HCT116 (cell line): ENCODE data around the gene ZBTB6. TPM values are rescaled to one million over a fixed set of nuclear protein-coding genes. Genes with fewer than 3 reads are reported as not detected.

Experiments used
- ATAC-seq: fragments of 200-7000 bp; cut with Tn5 transposase; 2 replicates; pipeline ENCODE4 v1.9.1; 2020; ENCODE audit warnings: mild to moderate bottlenecking, moderate library complexity
- BruUV-seq: library from RNA; stranded (reverse); fragments of 400-500 nt; replicated peaks from 2 replicates; lab custom pipeline; 2021; lab: Mats Ljungman, UMichigan
- CTCF ChIA-PET: fragments of 300-600 bp; sonication (Branson Sonifier 250); formaldehyde crosslinking; loops from one replicate; lab custom pipeline; 2021; ENCODE audit warnings: antibody characterized with exemption; lab: Charles Lee
- POLR2A ChIA-PET: fragments of 300-600, 350-600 bp; sonication (Branson Sonifier 250); formaldehyde crosslinking; loops from one replicate; lab custom pipeline; 2021; ENCODE audit warnings: antibody characterized with exemption; lab: Charles Lee
- RAD21 ChIA-PET, 2 experiments: fragments of 300-600 bp; sonication (Branson Sonifier 250); formaldehyde crosslinking; loops; one replicate each; lab custom pipeline; 2023; ENCODE audit warnings: low total read pairs in 2 of 2; ENCODE audit not compliant: uncharacterized antibody in 2 of 2, unreplicated experiment in 2 of 2, low non-redundant PET in 1 of 2; lab: Charles Lee
- DNase-seq: peaks from one replicate; pipeline ENCODE4 v3.0.0-alpha.2; 2010; ENCODE audit warnings: low read depth, low spot score
- H2AFZ ChIP-seq: fragments of 200-600 bp; shearing (Covaris generic), sonication (generic); 2 replicates; pipeline ENCODE4 v1.6.1; 2017; ENCODE audit warnings: low read depth, mixed run types, mixed read lengths, antibody characterized with exemption, low read length; ENCODE audit not compliant: poor library complexity, severe bottlenecking
- H3K27ac ChIP-seq: 2 replicates; pipeline ENCODE4 v1.5.1; 2012; ENCODE audit warnings: low read depth, low read length
- H3K27me3 ChIP-seq: fragments of 200-600 bp; sonication (generic); 2 replicates; pipeline ENCODE4 v1.6.1; 2016; ENCODE audit warnings: mixed run types, low read length, mixed read lengths; ENCODE audit not compliant: insufficient read depth
- H3K36me3 ChIP-seq, 2 experiments: fragments of 200-500 bp in 1 of 2; fragments of 200-600 bp in 1 of 2; sonication (Bioruptor generic) in 1 of 2; sonication (generic) in 1 of 2; 2 replicates each; pipeline versions ENCODE4 v1.5.1 to v1.6.1; 2014 to 2016; ENCODE audit warnings: low read length in 2 of 2, inconsistent platforms in 1 of 2, mixed read lengths in 1 of 2, mixed run types in 1 of 2; ENCODE audit not compliant: insufficient read depth in 2 of 2, control insufficient read depth in 1 of 2
- H3K4me1 ChIP-seq, 2 experiments: fragments of 200-600 bp in 1 of 2; sonication (generic) in 1 of 2; 2 replicates each; pipeline versions ENCODE4 v1.5.1 to v1.6.1; 2012 to 2017; ENCODE audit warnings: low read length in 2 of 2, inconsistent platforms in 1 of 2, mild to moderate bottlenecking in 1 of 2, mixed read lengths in 1 of 2, mixed run types in 1 of 2, moderate library complexity in 1 of 2; ENCODE audit not compliant: insufficient read depth in 2 of 2, control insufficient read depth in 1 of 2
- H3K4me2 ChIP-seq: fragments of 200-600 bp; sonication (generic); 2 replicates; pipeline ENCODE4 v1.6.1; 2017; ENCODE audit warnings: mixed run types, low read length, mixed read lengths
- H3K4me3 ChIP-seq, 2 experiments: fragments of 200-600 bp in 1 of 2; sonication (generic) in 1 of 2; replicated peaks in 1 of 2; 2 replicates each; pipeline ENCODE4 v1.5.1; 2011 to 2016; ENCODE audit warnings: low read length in 2 of 2, control low read depth in 1 of 2, low read depth in 1 of 2, mild to moderate bottlenecking in 1 of 2, mixed read lengths in 1 of 2, mixed run types in 1 of 2
- H3K79me2 ChIP-seq: fragments of 200-600 bp; sonication (generic); 2 replicates; pipeline ENCODE4 v1.6.1; 2017; ENCODE audit warnings: mild to moderate bottlenecking, mixed run types, low read length, moderate library complexity, mixed read lengths; ENCODE audit not compliant: insufficient read depth
- H3K9ac ChIP-seq: fragments of 200-600 bp; sonication (generic); 2 replicates; pipeline ENCODE4 v1.6.1; 2016; ENCODE audit warnings: low read length, mixed read lengths
- H3K9me2 ChIP-seq: fragments of 200-600 bp; sonication (generic), shearing (Covaris generic); 2 replicates; pipeline ENCODE4 v1.6.1; 2017; ENCODE audit warnings: mixed run types, mild to moderate bottlenecking, moderate library complexity; ENCODE audit not compliant: insufficient read depth
- H3K9me3 ChIP-seq, 2 experiments: fragments of 200-500 bp in 1 of 2; fragments of 200-600 bp in 1 of 2; sonication (Bioruptor generic) in 1 of 2; sonication (generic) in 1 of 2; 2 replicates each; pipeline ENCODE4 v1.6.1; 2014 to 2017; ENCODE audit warnings: low read length in 2 of 2, mixed read lengths in 2 of 2, inconsistent platforms in 1 of 2, low read depth in 1 of 2, mild to moderate bottlenecking in 1 of 2, mixed run types in 1 of 2, moderate library complexity in 1 of 2; ENCODE audit not compliant: control insufficient read depth in 1 of 2, insufficient read depth in 1 of 2
- H4K20me1 ChIP-seq: fragments of 200-600 bp; sonication (generic), shearing (Covaris generic); 2 replicates; pipeline ENCODE4 v1.6.1; 2017; ENCODE audit warnings: mixed run types, mild to moderate bottlenecking, moderate library complexity; ENCODE audit not compliant: insufficient read depth
- CEBPB ChIP-seq: IDR thresholded peaks from 2 replicates; pipeline ENCODE4 v1.6.1; 2012; ENCODE audit warnings: low read depth
- RAD21 ChIP-seq: IDR thresholded peaks from 2 replicates; pipeline ENCODE4 v1.6.1; 2012; ENCODE audit warnings: low read depth, mild to moderate bottlenecking
- SRF ChIP-seq: IDR thresholded peaks from 2 replicates; pipeline ENCODE4 v1.6.1; 2012; ENCODE audit warnings: low read depth
- TCF7L2 ChIP-seq: IDR thresholded peaks from 2 replicates; pipeline ENCODE4 v1.7.0; 2011; ENCODE audit warnings: borderline replicate concordance, inconsistent platforms; ENCODE audit not compliant: insufficient read depth, insufficient read length; ENCODE audit errors: extremely low read depth
- intact Hi-C: fragments of 100-400 bp; cut with micrococcal nuclease; formaldehyde crosslinking; loops from 2 replicates; pipeline ENCODE4 v1.10.0; 2022
- total RNA-seq: library from RNA; stranded (reverse); gene quantifications from one replicate; pipeline ENCODE4 v1.2.1, GENCODE V29; 2021; ENCODE audit not compliant: unreplicated experiment
- TF ChIP-seq, protein P1 (sequence below): IDR thresholded peaks from 2 replicates; pipeline ENCODE4 v1.6.1; 2012; ENCODE audit warnings: low read depth

The ZBTB6 gene
- total RNA-seq, 1 experiment from 2014 or later = 12.3 TPM

DNA sequence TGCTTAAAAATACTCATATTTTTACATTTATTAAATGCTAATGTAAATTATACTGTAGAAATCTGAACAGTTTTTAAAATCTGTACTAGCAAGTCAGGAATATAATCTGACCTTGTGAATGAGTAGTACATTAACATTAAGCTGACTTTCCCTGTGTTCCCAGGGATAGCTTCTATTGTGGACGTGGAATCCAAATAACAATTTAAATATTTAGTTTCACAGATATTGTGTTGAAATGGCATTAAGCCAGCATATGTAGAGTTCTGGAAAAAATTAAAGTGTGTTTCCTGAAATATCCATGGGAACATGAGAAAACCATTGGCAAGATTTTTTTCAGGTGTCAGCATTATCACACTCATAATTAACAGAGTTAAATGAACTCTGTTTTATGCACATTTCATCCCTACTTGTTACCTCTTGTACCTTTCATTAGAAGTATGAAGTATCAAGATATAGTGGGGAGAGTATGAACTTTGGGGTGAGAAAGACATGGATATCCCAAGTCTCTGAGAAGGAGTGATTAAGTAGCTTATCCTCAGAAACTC is 33.4 kb upstream of the ZBTB6 start (continued):
- TF ChIP-seq RAD21 = no peak

DNA sequence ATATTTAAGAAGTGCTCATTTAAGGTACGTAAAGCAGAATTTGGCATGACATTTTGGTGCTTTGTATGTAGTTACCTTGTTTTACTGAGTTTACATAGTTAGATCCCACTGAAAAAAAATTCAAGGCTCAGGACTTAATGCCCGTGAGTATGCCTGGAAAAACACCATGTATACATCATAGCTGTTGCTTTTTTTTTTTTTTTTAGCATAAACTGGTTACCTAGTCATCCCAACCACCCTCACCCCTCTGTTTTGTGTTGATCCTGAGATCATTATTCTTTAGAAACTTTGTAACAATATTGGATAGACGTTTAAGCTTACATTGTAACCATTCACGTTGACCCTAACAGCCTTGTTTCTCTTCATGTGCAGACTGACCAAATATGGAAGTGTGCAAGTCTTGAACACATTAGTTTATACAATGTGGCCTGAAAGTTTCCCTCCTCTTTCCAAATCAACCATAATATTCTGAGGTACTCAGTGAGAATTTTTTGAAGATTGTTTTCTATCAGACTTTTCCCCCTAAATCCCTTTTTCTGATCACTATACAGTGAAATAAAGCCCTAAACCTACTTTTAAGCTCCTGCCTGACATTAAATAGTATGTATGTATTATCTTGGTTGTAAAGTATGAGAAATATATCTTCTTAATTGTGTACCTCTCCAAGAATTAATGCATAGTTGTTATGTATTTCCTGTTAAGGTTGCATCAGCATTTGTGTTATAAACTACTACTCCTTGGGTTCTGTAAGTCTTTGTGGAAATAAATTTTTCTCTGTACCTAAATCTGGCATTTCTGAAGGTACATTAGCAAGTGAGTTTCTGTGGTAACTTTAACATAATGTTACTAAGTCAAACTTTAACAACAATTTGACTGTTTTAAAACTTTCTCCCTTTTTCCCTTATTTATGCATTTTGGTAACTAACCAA is 32.1 kb upstream of the ZBTB6 start:
- RAD21 ChIA-PET = no interaction called here
- no peak overlapping the region for H2AFZ ChIP-seq
- no peaks in the 10 kb centered on the region for H3K36me3 ChIP-seq
- no peak overlapping the region for H3K9ac ChIP-seq
- no TSS peak for BruUV-seq
- no peaks in the 10 kb centered on the region for H3K9me2 ChIP-seq
- DNase-seq (no peak), ATAC-seq (no peak)
- H3K27ac ChIP-seq = no peak overlapping the region
- H3K27me3 ChIP-seq = no peaks in the 10 kb centered on the region
- H3K79me2 ChIP-seq = peaks cover 89% of the 10 kb centered on the region
- POLR2A ChIA-PET = no interaction called here
- no peak overlapping the region for H3K4me2 ChIP-seq
- CTCF ChIA-PET = no interaction called here
- no peak overlapping the region for H3K4me3 ChIP-seq
- intact Hi-C loops = no loop called here
- TF ChIP-seq SRF (no peak), CEBPB (no peak), TCF7L2 (no peak)
- TF ChIP-seq, protein P1, sequence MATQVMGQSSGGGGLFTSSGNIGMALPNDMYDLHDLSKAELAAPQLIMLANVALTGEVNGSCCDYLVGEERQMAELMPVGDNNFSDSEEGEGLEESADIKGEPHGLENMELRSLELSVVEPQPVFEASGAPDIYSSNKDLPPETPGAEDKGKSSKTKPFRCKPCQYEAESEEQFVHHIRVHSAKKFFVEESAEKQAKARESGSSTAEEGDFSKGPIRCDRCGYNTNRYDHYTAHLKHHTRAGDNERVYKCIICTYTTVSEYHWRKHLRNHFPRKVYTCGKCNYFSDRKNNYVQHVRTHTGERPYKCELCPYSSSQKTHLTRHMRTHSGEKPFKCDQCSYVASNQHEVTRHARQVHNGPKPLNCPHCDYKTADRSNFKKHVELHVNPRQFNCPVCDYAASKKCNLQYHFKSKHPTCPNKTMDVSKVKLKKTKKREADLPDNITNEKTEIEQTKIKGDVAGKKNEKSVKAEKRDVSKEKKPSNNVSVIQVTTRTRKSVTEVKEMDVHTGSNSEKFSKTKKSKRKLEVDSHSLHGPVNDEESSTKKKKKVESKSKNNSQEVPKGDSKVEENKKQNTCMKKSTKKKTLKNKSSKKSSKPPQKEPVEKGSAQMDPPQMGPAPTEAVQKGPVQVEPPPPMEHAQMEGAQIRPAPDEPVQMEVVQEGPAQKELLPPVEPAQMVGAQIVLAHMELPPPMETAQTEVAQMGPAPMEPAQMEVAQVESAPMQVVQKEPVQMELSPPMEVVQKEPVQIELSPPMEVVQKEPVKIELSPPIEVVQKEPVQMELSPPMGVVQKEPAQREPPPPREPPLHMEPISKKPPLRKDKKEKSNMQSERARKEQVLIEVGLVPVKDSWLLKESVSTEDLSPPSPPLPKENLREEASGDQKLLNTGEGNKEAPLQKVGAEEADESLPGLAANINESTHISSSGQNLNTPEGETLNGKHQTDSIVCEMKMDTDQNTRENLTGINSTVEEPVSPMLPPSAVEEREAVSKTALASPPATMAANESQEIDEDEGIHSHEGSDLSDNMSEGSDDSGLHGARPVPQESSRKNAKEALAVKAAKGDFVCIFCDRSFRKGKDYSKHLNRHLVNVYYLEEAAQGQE = no peak
- TF ChIP-seq, all 23 proteins: peak for 0
- Histone ChIP-seq H4K20me1 (no peaks in the 10 kb centered on the region), H3K4me1 (peaks cover 7 to 16% of the 10 kb centered on the region in 2 experiments; a peak in 3 of 4 replicates), H3K9me3 (no peaks in the 10 kb centered on the region)
